Esophagus (tissue), 2 donors: ENCODE data around the gene TBC1D3H. TPM values are rescaled to one million over a fixed set of nuclear protein-coding genes. Genes with fewer than 3 reads are reported as not detected.
"Not testable (repeated sequence)": the region's sequence is repeated elsewhere in the genome, so short reads cannot be mapped to it uniquely, and the experiment has no call there.

Experiments
- H3K27ac ChIP-seq, 2 donors: one replicate each; pipeline ENCODE4 v1.5.1; 2013; ENCODE audit warnings: low read depth in 2 of 2, mild to moderate bottlenecking in 2 of 2, inconsistent platforms in 1 of 2, low read length in 1 of 2, moderate library complexity in 1 of 2
- H3K27me3 ChIP-seq, 2 donors: one replicate each; pipeline ENCODE4 v1.6.1; 2013; ENCODE audit warnings: low read length in 2 of 2, control low read depth in 1 of 2, mild to moderate bottlenecking in 1 of 2; ENCODE audit not compliant: insufficient read depth in 2 of 2, control insufficient read depth in 1 of 2
- H3K36me3 ChIP-seq, 2 donors: one replicate each; pipeline ENCODE4 v1.6.1; 2013; ENCODE audit warnings: low read length in 1 of 2; ENCODE audit not compliant: control insufficient read depth in 2 of 2, insufficient read depth in 2 of 2
- H3K4me1 ChIP-seq, 2 donors: one replicate each; pipeline ENCODE4 v1.6.1; 2013; ENCODE audit warnings: low read length in 1 of 2; ENCODE audit not compliant: control insufficient read depth in 2 of 2, insufficient read depth in 2 of 2
- H3K4me3 ChIP-seq, 2 donors: one replicate each; pipeline ENCODE4 v1.5.1; 2013; ENCODE audit warnings: low read length in 2 of 2, mild to moderate bottlenecking in 2 of 2, low read depth in 1 of 2, moderate library complexity in 1 of 2
- H3K9me3 ChIP-seq, 2 donors: one replicate each; pipeline ENCODE4 v1.6.1; 2013; ENCODE audit warnings: mild to moderate bottlenecking in 2 of 2, low read depth in 1 of 2, low read length in 1 of 2, moderate library complexity in 1 of 2; ENCODE audit not compliant: control insufficient read depth in 2 of 2, insufficient read depth in 1 of 2
- WGBS, 2 donors: extraction: QIAGEN DNeasy Blood & Tissue Kit; methylation state at CpG; one replicate each; pipeline ENCODE4 v1.1.7; 2013; 5-methylcytosine and 5-hydroxymethylcytosine counted together
- polyA plus RNA-seq, 2 donors: library from polyadenylated mRNA; stranded (reverse); fragments of 200-250 nt; gene quantifications; one replicate each; pipeline ENCODE4 v1.2.3, GENCODE V29; 2013
- donor health status: healthy with polysubstance abuse.
- donor health status: Bipolar disorder and iron deficiency.

The TBC1D3H gene
- not detected for polyA plus RNA-seq

DNA sequence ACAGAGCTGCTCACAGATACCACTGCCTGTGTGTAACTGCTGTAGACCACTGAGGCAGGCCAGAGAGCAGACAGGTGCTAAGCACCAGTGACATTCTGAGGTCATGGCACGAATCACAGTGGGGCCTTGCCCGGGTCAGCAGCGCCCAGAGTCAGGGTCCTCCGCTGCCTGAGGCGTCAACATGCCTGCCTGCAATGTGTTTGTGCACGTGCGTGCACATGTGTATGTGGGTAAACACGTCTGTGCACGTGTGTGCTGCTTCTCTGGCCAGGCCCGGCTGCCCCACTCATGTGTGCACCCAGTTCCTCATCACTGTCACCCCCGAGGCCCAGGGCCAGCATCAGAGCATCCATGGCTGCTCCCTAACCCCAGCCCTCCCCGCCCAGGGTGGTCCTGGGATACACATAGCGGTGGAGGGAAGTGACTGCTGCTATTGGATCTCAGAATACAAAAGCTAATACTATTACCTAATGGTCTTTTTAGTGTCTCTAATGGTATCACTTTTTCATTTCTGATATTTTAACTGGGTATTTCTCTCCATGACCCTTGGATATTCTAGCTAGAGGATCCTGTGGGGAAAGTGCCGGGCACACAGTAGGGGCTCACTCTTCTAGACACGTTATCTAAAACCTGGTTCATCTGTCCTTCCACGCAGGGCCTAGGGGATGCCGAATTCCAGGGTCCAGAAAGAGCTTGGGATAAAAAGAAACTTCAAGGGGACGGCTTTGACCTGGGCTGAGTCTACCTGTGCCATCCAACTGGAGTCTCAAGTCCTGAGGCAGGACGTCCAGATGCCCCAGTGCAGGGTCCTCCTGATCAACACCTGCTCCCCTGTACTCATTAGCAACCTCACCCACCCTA is at the start of gene TBC1D3H:
Gene TBC1D3H, minus strand, starts transcription at position 51 of the 861 bp plus-strand sequence. CDS start 1,540 bp downstream, outside the sequence.
- 76 to 78% methylated on average over 15 to 19 of the region's 19 CpGs for WGBS, 2 donors
- not testable (repeated sequence) for H3K4me3 ChIP-seq

DNA sequence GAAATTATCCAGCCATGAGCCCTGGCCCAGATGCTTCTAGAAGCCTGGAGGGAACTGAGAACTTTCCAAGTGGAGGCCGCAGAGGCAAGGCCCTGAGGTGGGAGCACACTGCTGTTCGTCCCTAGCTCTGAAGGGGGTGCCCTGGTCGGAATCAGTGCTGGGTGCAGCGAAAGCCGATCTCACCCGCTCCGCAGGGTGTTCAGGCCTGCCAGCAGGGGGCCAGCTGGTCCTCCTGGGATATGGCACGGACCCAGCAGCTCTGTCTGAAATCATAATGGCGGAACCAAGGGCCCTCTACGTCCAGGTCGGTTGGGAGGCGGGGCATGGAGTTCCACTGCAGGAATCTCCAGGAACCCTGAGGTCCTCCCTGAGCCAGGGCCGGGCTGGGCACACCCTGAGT is 40.7 kb upstream of the TBC1D3H start:
- WGBS, 2 donors: 76 to 81% methylated on average over 4 to 7 of the region's 13 CpGs
- H3K4me3 ChIP-seq: not testable (repeated sequence)

More for the DNA sequence above, at the start of gene TBC1D3H:
- not testable (repeated sequence) for H3K4me1 ChIP-seq, H3K9me3 ChIP-seq, H3K27ac ChIP-seq, H3K36me3 ChIP-seq, H3K27me3 ChIP-seq

DNA sequence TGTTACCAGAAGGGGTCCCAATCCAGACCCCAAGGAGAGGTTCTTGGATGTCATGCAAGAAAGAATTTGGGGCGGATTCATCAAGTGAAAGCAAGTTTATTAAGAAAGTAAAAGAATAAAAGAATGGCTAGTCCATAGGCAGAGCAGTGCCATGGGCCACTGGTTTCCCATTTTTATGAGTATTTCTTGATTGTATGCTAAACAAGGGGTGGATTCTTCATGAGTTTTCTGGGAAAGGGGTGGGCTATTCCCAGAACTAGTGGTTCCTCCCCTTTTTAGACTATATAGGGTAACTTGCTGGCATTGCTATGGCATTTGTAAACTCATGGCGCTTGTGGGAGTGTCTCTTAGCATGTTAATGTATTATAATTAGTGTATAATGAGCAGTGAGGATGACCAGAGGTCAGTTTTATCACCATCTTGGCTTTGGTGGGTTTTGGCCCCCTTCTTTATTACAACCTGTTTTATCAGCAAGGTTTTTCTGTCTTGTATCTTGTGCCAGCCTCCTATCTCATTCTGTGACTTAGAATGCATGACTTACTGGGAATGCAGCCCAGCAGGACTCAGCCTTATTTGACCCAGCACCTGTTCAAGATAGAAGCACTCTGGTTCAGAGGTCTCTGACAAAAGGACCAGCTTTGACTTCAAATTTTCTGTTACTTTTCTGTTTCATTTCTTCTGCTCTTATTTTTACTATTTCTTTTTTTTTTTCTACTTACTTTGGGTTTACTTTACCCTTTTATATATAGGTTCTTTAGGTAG is 27.1 kb upstream of the TBC1D3H start:
- H3K4me3 ChIP-seq, H3K27ac ChIP-seq, H3K36me3 ChIP-seq, H3K9me3 ChIP-seq, H3K27me3 ChIP-seq, H3K4me1 ChIP-seq: not testable (repeated sequence)
- WGBS, 2 donors: no CpG with 5 or more reads among the region's 2 CpGs

More for the DNA sequence above, 40.7 kb upstream of the TBC1D3H start:
- not testable (repeated sequence) for H3K27ac ChIP-seq, H3K4me1 ChIP-seq, H3K9me3 ChIP-seq, H3K36me3 ChIP-seq, H3K27me3 ChIP-seq

DNA sequence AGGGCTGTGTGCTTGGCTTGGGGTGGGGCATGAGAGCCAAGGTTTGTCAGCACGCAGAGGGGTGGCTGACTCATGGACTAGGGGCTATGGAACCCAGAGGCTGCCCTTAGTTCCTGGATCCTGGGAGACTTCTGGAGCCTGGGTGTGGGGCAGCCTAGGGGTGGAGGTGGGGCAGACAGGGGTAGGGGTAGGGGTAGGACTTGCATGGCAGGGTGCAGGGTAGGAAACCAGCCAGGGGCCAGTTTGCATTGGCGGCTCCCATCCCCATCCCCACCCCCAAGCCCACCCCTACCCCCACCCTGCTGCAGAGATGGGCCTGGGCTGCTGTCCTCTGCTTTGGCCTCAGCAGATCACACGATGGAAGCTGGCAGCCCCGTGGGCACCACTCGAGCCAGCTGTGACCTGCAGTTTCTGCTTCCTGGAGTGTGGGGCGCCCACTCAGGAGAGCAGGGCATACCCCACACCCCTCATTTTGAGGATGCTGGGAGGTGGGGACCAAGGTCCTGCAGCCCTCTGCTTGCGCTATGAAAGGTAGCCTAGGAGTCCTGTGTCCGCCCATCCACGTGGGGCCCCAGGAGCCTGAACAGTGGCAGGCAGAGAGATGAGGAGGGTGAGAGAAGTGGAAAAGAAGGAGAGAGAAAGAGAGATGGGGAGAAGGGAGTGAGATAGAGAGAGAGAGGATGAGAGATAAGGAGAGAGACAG is 2.9 kb upstream of the TBC1D3H start:
- not testable (repeated sequence) for H3K9me3 ChIP-seq, H3K4me3 ChIP-seq, H3K36me3 ChIP-seq, H3K4me1 ChIP-seq, H3K27ac ChIP-seq, H3K27me3 ChIP-seq
- 85 to 95% methylated on average over 2 to 5 of the region's 9 CpGs for WGBS, 2 donors

DNA sequence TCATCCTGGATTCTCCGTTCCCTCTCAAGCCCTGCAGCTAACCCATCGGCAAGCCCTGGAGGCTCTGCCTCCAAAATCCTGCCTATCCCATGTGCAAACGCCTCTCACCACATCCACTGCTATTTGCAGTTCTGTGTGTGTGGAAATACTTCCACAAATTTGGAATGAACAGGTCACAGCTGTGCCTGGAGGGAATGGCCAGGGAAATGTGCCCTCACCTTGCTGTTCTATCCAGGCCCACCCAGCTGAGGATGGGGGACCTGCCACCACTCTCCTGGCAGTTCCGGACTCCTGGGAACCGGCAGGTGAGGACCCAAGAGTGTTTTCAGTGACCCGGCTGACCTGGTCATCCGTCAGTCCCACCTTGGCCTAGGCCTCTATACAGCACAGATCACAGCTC is 12.3 kb downstream of the TBC1D3H start:
- H3K4me3 ChIP-seq, H3K27me3 ChIP-seq, H3K9me3 ChIP-seq, H3K27ac ChIP-seq, H3K4me1 ChIP-seq, H3K36me3 ChIP-seq: not testable (repeated sequence)
- WGBS, 2 donors: 33% methylated on average over 1 of the region's 7 CpGs; no CpG with 5 or more reads in 1 of the 2 donors

DNA sequence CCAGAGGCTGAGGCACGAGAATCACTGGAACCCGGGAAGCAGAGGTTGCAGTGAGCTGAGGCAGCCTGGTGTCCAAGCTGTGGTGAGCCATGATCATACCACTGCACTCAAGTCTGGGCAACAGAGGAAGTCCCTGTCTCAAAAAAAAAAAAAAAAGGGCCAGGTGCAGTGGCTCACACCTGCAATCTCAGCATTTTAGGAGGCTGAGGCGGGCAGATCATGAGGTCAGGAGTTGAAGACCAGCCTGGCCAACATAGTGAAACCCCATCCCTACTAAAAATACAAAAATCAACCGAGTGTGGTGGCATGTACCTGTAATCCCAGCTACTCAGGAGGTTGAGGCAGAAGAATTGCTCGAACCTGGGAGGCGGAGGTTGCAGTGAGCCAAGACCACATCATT is 25.7 kb downstream of the TBC1D3H start:
- H3K4me1 ChIP-seq, H3K4me3 ChIP-seq, H3K36me3 ChIP-seq, H3K9me3 ChIP-seq, H3K27me3 ChIP-seq, H3K27ac ChIP-seq: not testable (repeated sequence)
- 92 to 95% methylated on average over 4 of the region's 6 CpGs for WGBS, 2 donors

Other genes starting within 250 kb of the TBC1D3H start
- 1 to 10 TPM; 5.8 to 6.9 TPM for gene TBC1D3B, start 211.8 kb downstream of the TBC1D3H start, polyA plus RNA-seq
- under 1 TPM; 0.18 to 0.32 TPM for gene CCL3L1, start 191.7 kb downstream of the TBC1D3H start, polyA plus RNA-seq
- under 1 TPM; 0.45 to 0.92 TPM for gene CCL4L2, start 177.4 kb downstream of the TBC1D3H start, polyA plus RNA-seq
- under 1 TPM; 0.14 to 0.38 TPM for gene TBC1D3I, start 123.9 kb downstream of the TBC1D3H start, polyA plus RNA-seq
- gene TBC1D3G, start 64.6 kb downstream of the TBC1D3H start, polyA plus RNA-seq: 10 to 100 TPM in 1 of 2 donors, not detected in 1; 20.5 TPM
- gene ZNHIT3, start 98.2 kb upstream of the TBC1D3H start, polyA plus RNA-seq: 10 to 100 TPM; 14.7 to 37.0 TPM
- 10 to 100 TPM; 46.9 to 64.6 TPM for gene MYO19, start 146.4 kb upstream of the TBC1D3H start, polyA plus RNA-seq
- gene PIGW, start 146.6 kb upstream of the TBC1D3H start, polyA plus RNA-seq: 1 to 10 TPM; 4.5 to 8.1 TPM
- gene GGNBP2, start 156.5 kb upstream of the TBC1D3H start, polyA plus RNA-seq: 10 to 100 TPM; 32.9 to 42.2 TPM
- 10 to 100 TPM; 10.7 to 15.0 TPM for gene DHRS11, start 203.4 kb upstream of the TBC1D3H start, polyA plus RNA-seq
- 1 to 10 TPM; 4.6 to 6.1 TPM for gene MRM1, start 213.1 kb upstream of the TBC1D3H start, polyA plus RNA-seq